GM23338 (cell line): ENCODE results near the gene FLNB. TPM values are rescaled to one million over a fixed set of nuclear protein-coding genes. Genes with fewer than 3 reads are reported as not detected.

Experiments used
- ATAC-seq: fragments of 200-7000 bp; cut with Tn5 transposase; 3 replicates; pipeline ENCODE4 v1.9.1; 2020
- DNase-seq: peaks from one replicate; pipeline ENCODE4 v3.0.0-alpha.2; 2015; ENCODE audit warnings: low spot score
- H2AFZ ChIP-seq: fragments of 200-600 bp; sonication (generic); 2 replicates; pipeline ENCODE4 v1.8.0; 2016; ENCODE audit warnings: antibody characterized with exemption, mild to moderate bottlenecking, moderate library complexity
- H3F3A ChIP-seq: fragments of 200-600 bp; sonication (generic); replicated peaks from 2 replicates; pipeline ENCODE4 v1.8.0; 2017; ENCODE audit warnings: antibody characterized with exemption, mixed run types, low read depth
- H3K27ac ChIP-seq: fragments of 200-600 bp; sonication (generic); 2 replicates; pipeline ENCODE4 v1.6.1; 2016; ENCODE audit warnings: low read depth
- H3K27me3 ChIP-seq: fragments of 200-600 bp; sonication (generic); 2 replicates; pipeline ENCODE4 v1.8.0; 2016; ENCODE audit warnings: mild to moderate bottlenecking, mixed run types, moderate library complexity; ENCODE audit not compliant: insufficient read depth
- H3K36me3 ChIP-seq: fragments of 200-600 bp; sonication (generic); 2 replicates; pipeline ENCODE4 v1.8.0; 2016; ENCODE audit warnings: mild to moderate bottlenecking; ENCODE audit not compliant: insufficient read depth
- H3K4me1 ChIP-seq: fragments of 200-600 bp; sonication (generic); 2 replicates; pipeline ENCODE4 v1.8.0; 2016; ENCODE audit warnings: mild to moderate bottlenecking, moderate library complexity; ENCODE audit not compliant: insufficient read depth
- H3K4me2 ChIP-seq: fragments of 200-600 bp; sonication (generic); 2 replicates; pipeline ENCODE4 v1.7.1; 2017; ENCODE audit warnings: mixed run types
- H3K4me3 ChIP-seq: fragments of 200-600 bp; sonication (generic); 2 replicates; pipeline ENCODE4 v1.6.1; 2016; ENCODE audit warnings: mixed run types
- H3K79me2 ChIP-seq: fragments of 200-600 bp; sonication (generic); replicated peaks from 2 replicates; pipeline ENCODE4 v1.8.0; 2017; ENCODE audit warnings: mild to moderate bottlenecking; ENCODE audit not compliant: insufficient read depth
- H3K9me2 ChIP-seq: fragments of 200-600 bp; sonication (generic); 2 replicates; pipeline ENCODE4 v1.8.0; 2017; ENCODE audit not compliant: insufficient read depth
- H4K20me1 ChIP-seq: fragments of 200-600 bp; sonication (generic); replicated peaks from 2 replicates; pipeline ENCODE4 v1.8.0; 2017; ENCODE audit warnings: mild to moderate bottlenecking; ENCODE audit not compliant: insufficient read depth
- H3K27ac Mint-ChIP-seq: 2 replicates; pipeline ENCODE4 v1.8.0; 2020; ENCODE audit warnings: inconsistent platforms, mild to moderate bottlenecking, moderate library complexity, mixed read lengths
- H3K27me3 Mint-ChIP-seq: 3 replicates; pipeline ENCODE4 v1.8.0; 2022; ENCODE audit warnings: low read depth, mild to moderate bottlenecking, moderate library complexity, mixed read lengths, inconsistent platforms; ENCODE audit not compliant: insufficient read depth, poor library complexity
- H3K36me3 Mint-ChIP-seq: 3 replicates; pipeline ENCODE4 v1.8.0; 2021; ENCODE audit warnings: low read depth, mild to moderate bottlenecking, inconsistent platforms, moderate library complexity, mixed read lengths
- H3K4me1 Mint-ChIP-seq: 3 replicates; pipeline ENCODE4 v1.8.0; 2020; ENCODE audit warnings: mild to moderate bottlenecking, inconsistent platforms, mixed read lengths
- H3K4me3 Mint-ChIP-seq: 3 replicates; pipeline ENCODE4 v1.8.0; 2021; ENCODE audit warnings: moderate library complexity, mild to moderate bottlenecking, inconsistent platforms, mixed read lengths
- H3K9me3 Mint-ChIP-seq: 3 replicates; pipeline ENCODE4 v1.8.0; 2020; ENCODE audit warnings: moderate library complexity, mild to moderate bottlenecking, inconsistent platforms, mixed read lengths
- CREB1 ChIP-seq: fragments of 250-450 bp; sonication (Bioruptor Pico); IDR thresholded peaks from 2 replicates; pipeline ENCODE4 v1.5.0; 2020; ENCODE audit warnings: low read depth, mild to moderate bottlenecking, moderate library complexity
- EZH2 ChIP-seq: fragments of 200-600 bp; sonication (generic); IDR thresholded peaks from one replicate; pipeline ENCODE4 v1.8.0; 2017; ENCODE audit warnings: antibody characterized with exemption, mild to moderate bottlenecking, low read depth; ENCODE audit not compliant: unreplicated experiment
- EZH2phosphoT487 ChIP-seq: fragments of 200-600 bp; sonication (generic); IDR thresholded peaks from one replicate; pipeline ENCODE4 v1.8.1; 2018; ENCODE audit warnings: antibody characterized with exemption; ENCODE audit not compliant: unreplicated experiment
- JUNB ChIP-seq: IDR thresholded peaks from one replicate; pipeline ENCODE4 v1.6.1; 2016; ENCODE audit warnings: antibody characterized with exemption; ENCODE audit not compliant: unreplicated experiment
- NANOG ChIP-seq: IDR thresholded peaks from 2 replicates; pipeline ENCODE4 v1.6.1; 2016; ENCODE audit warnings: antibody characterized with exemption, borderline replicate concordance
- POLR2AphosphoS5 ChIP-seq: IDR thresholded peaks from 2 replicates; pipeline ENCODE4 v1.6.1; 2016; ENCODE audit warnings: antibody characterized with exemption, low read depth
- REST ChIP-seq: IDR thresholded peaks from one replicate; pipeline ENCODE4 v1.6.1; 2018; ENCODE audit warnings: antibody characterized with exemption; ENCODE audit not compliant: unreplicated experiment
- STAT1 ChIP-seq: IDR thresholded peaks from one replicate; pipeline ENCODE4 v1.6.1; 2016; ENCODE audit warnings: antibody characterized with exemption; ENCODE audit not compliant: unreplicated experiment
- ZNF114 ChIP-seq: fragments of 250-450 bp; sonication (Bioruptor Pico); IDR thresholded peaks from 2 replicates; pipeline ENCODE4 v1.5.0; 2020; ENCODE audit warnings: mild to moderate bottlenecking, moderate library complexity
- ZNF331 ChIP-seq: fragments of 250-450 bp; sonication (Bioruptor Pico); IDR thresholded peaks from 2 replicates; pipeline ENCODE4 v1.5.0; 2020; ENCODE audit warnings: low read depth, mild to moderate bottlenecking, moderate library complexity
- polyA plus RNA-seq: library from polyadenylated mRNA; unstranded; fragments of >200 nt; fragmentation: Nextera tagmentation; extraction: Ambion mirVana; gene quantifications from 2 replicates; pipeline ENCODE4 v1.2.1, GENCODE V29; 2016
- total RNA-seq: library from RNA; depleted of rRNA; stranded (reverse); fragments of >200 nt; shearing (Covaris generic); gene quantifications from 2 replicates; pipeline ENCODE4 v1.2.3, GENCODE V29; 2014
- TF ChIP-seq, protein P1 (sequence below): fragments of 250-450 bp; sonication (Bioruptor Pico); IDR thresholded peaks from 2 replicates; pipeline ENCODE4 v1.5.0; 2020; ENCODE audit warnings: mild to moderate bottlenecking, moderate library complexity
- TF ChIP-seq, protein P2 (sequence below): IDR thresholded peaks from 2 replicates; pipeline ENCODE4 v1.6.1; 2016; ENCODE audit warnings: antibody characterized with exemption
- TF ChIP-seq, protein P3 (sequence below), 2 experiments: fragments of 200-600 bp in 1 of 2; sonication (generic) in 1 of 2; conservative IDR thresholded peaks; 2 replicates each; pipeline versions ENCODE4 v1.5.1 to v1.6.1; 2016 to 2017; ENCODE audit warnings: antibody characterized with exemption in 2 of 2, low read depth in 2 of 2, mild to moderate bottlenecking in 2 of 2, moderate library complexity in 1 of 2

Gene FLNB
- total and polyA plus RNA-seq, 2 experiments from 2014 or later: 39.7 to 179 TPM

GRCh38 chr3:58092521-58092920, 84.3 kb downstream of the FLNB start:
- ATAC-seq (no peak), DNase-seq (no peak)
- peaks cover 9% of the 10 kb centered on the region; the same call in 1 of the 2 replicates for H3K36me3 ChIP-seq
- Mint-ChIP-seq H3K27me3 (peaks cover 1% of the 10 kb centered on the region), H3K9me3 (no peaks in the 10 kb centered on the region), H3K4me3 (no peak overlapping the region), H3K4me1 (no peaks in the 10 kb centered on the region), H3K36me3 (peaks cover 20% of the 10 kb centered on the region), H3K27ac (no peak overlapping the region)
- no peak for TF ChIP-seq JUNB
- TF ChIP-seq, protein P1, sequence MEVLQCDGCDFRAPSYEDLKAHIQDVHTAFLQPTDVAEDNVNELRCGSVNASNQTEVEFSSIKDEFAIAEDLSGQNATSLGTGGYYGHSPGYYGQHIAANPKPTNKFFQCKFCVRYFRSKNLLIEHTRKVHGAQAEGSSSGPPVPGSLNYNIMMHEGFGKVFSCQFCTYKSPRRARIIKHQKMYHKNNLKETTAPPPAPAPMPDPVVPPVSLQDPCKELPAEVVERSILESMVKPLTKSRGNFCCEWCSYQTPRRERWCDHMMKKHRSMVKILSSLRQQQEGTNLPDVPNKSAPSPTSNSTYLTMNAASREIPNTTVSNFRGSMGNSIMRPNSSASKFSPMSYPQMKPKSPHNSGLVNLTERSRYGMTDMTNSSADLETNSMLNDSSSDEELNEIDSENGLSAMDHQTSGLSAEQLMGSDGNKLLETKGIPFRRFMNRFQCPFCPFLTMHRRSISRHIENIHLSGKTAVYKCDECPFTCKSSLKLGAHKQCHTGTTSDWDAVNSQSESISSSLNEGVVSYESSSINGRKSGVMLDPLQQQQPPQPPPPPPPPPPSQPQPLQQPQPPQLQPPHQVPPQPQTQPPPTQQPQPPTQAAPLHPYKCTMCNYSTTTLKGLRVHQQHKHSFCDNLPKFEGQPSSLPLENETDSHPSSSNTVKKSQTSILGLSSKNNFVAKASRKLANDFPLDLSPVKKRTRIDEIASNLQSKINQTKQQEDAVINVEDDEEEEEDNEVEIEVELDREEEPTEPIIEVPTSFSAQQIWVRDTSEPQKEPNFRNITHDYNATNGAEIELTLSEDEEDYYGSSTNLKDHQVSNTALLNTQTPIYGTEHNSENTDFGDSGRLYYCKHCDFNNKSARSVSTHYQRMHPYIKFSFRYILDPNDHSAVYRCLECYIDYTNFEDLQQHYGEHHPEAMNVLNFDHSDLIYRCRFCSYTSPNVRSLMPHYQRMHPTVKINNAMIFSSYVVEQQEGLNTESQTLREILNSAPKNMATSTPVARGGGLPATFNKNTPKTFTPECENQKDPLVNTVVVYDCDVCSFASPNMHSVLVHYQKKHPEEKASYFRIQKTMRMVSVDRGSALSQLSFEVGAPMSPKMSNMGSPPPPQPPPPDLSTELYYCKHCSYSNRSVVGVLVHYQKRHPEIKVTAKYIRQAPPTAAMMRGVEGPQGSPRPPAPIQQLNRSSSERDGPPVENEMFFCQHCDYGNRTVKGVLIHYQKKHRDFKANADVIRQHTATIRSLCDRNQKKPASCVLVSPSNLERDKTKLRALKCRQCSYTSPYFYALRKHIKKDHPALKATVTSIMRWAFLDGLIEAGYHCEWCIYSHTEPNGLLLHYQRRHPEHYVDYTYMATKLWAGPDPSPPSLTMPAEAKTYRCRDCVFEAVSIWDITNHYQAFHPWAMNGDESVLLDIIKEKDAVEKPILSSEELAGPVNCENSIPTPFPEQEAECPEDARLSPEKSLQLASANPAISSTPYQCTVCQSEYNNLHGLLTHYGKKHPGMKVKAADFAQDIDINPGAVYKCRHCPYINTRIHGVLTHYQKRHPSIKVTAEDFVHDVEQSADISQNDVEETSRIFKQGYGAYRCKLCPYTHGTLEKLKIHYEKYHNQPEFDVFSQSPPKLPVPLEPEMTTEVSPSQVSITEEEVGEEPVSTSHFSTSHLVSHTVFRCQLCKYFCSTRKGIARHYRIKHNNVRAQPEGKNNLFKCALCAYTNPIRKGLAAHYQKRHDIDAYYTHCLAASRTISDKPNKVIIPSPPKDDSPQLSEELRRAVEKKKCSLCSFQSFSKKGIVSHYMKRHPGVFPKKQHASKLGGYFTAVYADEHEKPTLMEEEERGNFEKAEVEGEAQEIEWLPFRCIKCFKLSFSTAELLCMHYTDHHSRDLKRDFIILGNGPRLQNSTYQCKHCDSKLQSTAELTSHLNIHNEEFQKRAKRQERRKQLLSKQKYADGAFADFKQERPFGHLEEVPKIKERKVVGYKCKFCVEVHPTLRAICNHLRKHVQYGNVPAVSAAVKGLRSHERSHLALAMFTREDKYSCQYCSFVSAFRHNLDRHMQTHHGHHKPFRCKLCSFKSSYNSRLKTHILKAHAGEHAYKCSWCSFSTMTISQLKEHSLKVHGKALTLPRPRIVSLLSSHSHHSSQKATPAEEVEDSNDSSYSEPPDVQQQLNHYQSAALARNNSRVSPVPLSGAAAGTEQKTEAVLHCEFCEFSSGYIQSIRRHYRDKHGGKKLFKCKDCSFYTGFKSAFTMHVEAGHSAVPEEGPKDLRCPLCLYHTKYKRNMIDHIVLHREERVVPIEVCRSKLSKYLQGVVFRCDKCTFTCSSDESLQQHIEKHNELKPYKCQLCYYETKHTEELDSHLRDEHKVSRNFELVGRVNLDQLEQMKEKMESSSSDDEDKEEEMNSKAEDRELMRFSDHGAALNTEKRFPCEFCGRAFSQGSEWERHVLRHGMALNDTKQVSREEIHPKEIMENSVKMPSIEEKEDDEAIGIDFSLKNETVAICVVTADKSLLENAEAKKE (CRISPR knock-in tag): no peak
- no peak for TF ChIP-seq POLR2AphosphoS5
- no peak for TF ChIP-seq CREB1 (CRISPR knock-in tag)
- TF ChIP-seq REST: no peak
- TF ChIP-seq EZH2: no peak
- TF ChIP-seq, protein P2, sequence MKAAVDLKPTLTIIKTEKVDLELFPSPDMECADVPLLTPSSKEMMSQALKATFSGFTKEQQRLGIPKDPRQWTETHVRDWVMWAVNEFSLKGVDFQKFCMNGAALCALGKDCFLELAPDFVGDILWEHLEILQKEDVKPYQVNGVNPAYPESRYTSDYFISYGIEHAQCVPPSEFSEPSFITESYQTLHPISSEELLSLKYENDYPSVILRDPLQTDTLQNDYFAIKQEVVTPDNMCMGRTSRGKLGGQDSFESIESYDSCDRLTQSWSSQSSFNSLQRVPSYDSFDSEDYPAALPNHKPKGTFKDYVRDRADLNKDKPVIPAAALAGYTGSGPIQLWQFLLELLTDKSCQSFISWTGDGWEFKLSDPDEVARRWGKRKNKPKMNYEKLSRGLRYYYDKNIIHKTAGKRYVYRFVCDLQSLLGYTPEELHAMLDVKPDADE: no peak
- no peak for TF ChIP-seq NANOG
- no peak for TF ChIP-seq ZNF331 (CRISPR knock-in tag)
- TF ChIP-seq, protein P3, sequence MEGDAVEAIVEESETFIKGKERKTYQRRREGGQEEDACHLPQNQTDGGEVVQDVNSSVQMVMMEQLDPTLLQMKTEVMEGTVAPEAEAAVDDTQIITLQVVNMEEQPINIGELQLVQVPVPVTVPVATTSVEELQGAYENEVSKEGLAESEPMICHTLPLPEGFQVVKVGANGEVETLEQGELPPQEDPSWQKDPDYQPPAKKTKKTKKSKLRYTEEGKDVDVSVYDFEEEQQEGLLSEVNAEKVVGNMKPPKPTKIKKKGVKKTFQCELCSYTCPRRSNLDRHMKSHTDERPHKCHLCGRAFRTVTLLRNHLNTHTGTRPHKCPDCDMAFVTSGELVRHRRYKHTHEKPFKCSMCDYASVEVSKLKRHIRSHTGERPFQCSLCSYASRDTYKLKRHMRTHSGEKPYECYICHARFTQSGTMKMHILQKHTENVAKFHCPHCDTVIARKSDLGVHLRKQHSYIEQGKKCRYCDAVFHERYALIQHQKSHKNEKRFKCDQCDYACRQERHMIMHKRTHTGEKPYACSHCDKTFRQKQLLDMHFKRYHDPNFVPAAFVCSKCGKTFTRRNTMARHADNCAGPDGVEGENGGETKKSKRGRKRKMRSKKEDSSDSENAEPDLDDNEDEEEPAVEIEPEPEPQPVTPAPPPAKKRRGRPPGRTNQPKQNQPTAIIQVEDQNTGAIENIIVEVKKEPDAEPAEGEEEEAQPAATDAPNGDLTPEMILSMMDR (conservative IDR thresholded peaks at IDR 0.05; ENCODE audit: low read depth in 2 of 2): no peak
- no peak for TF ChIP-seq ZNF114 (CRISPR knock-in tag)
- TF ChIP-seq STAT1: no peak
- no peak for TF ChIP-seq EZH2phosphoT487
- peaks cover 24% of the 10 kb centered on the region for H3K79me2 ChIP-seq
- H3F3A ChIP-seq: no peaks in the 10 kb centered on the region
- no peaks in the 10 kb centered on the region for H3K4me1 ChIP-seq
- H3K27me3 ChIP-seq: no peaks in the 10 kb centered on the region
- H3K9me2 ChIP-seq: 0 out of 2 replicates have a peak, but pooled peaks cover 7% of the 10 kb centered on the region
- H3K4me3 ChIP-seq: no peak overlapping the region
- no peaks in the 10 kb centered on the region; the same call in 1 of the 2 replicates for H4K20me1 ChIP-seq
- no peak overlapping the region for H3K4me2 ChIP-seq
- no peak overlapping the region for H3K27ac ChIP-seq
- H2AFZ ChIP-seq: no peak overlapping the region
